Heart right ventricle (tissue), 16 donors: ENCODE results near the gene SMIM45.

Experiments
- ATAC-seq, 8 donors: fragments of 200-7000 bp; cut with Tn5 transposase; one replicate each; pipeline ENCODE4 v1.9.1; 2020; ENCODE audit warnings: mild to moderate bottlenecking in 8 of 8, moderate library complexity in 8 of 8, moderate number of reproducible peaks in 1 of 8
- DNase-seq, 2 donors: peaks; one replicate each; pipeline ENCODE4 v3.0.0-alpha.2; 2020
- H3K27ac ChIP-seq, 10 donors: fragments of 200-600 bp; sonication (generic) in 2 of 10; one replicate each; pipeline versions ENCODE4 v1.5.0 to v1.8.0; 2020 to 2022; ENCODE audit warnings: mild to moderate bottlenecking in 3 of 10
- H3K27me3 ChIP-seq, 7 donors: fragments of 200-600 bp; one replicate each; pipeline ENCODE4 v1.8.0; 2021 to 2022; ENCODE audit warnings: mild to moderate bottlenecking in 2 of 7
- H3K36me3 ChIP-seq, 9 donors: fragments of 200-600 bp; sonication (generic) in 1 of 9; one replicate each; pipeline versions ENCODE4 v1.5.0 to v1.8.0; 2020 to 2022; ENCODE audit warnings: mild to moderate bottlenecking in 2 of 9
- H3K4me1 ChIP-seq, 9 donors: fragments of 200-600 bp; sonication (generic) in 1 of 9; one replicate each; pipeline versions ENCODE4 v1.5.0 to v1.8.0; 2020 to 2022; ENCODE audit warnings: mild to moderate bottlenecking in 4 of 9
- H3K4me3 ChIP-seq, 10 donors: fragments of 200-600 bp; sonication (generic) in 2 of 10; one replicate each; pipeline versions ENCODE4 v1.5.0 to v1.8.0; 2020 to 2022; ENCODE audit warnings: mild to moderate bottlenecking in 7 of 10, moderate library complexity in 2 of 10
- H3K9me3 ChIP-seq, 11 donors: fragments of 200-600 bp in 10 of 11; sonication (generic) in 2 of 11; one replicate each; pipeline versions ENCODE4 v1.5.0 to v1.8.0; 2013 to 2022; ENCODE audit warnings: mild to moderate bottlenecking in 2 of 11, control low read depth in 1 of 11, moderate library complexity in 1 of 11
- CTCF ChIP-seq, 9 donors: fragments of 200-600 bp; sonication (generic) in 2 of 9; IDR thresholded peaks; one replicate each; pipeline versions ENCODE4 v1.5.0 to v1.8.0; 2021 to 2022; ENCODE audit warnings: antibody characterized with exemption in 9 of 9, mild to moderate bottlenecking in 5 of 9, moderate library complexity in 1 of 9
- WGBS, 2 donors: extraction: QIAGEN DNeasy Blood & Tissue Kit; methylation state at CpG; one replicate each; pipeline ENCODE4 v1.1.7; 2013; ENCODE audit warnings: inconsistent platforms in 1 of 2; 5-methylcytosine and 5-hydroxymethylcytosine counted together
- intact Hi-C, 10 donors: fragments of 100-400 bp; cut with DNase I; formaldehyde crosslinking; loops; one replicate each; pipeline versions ENCODE4 v1.11.1 to v1.14.2; 2022
- donor health status: Arrhythmogenic right ventricular cardiomyopathy.
- donor health status: ischemic (EF 13 %, LVEDD 7.1; RV severe dilation, severe dysfunction).
- donor health status: healthy with polysubstance abuse.
- donor health status: DM: no; HTN: yes; CAD: no.
- donor health status: DM: no; HTN: no; CAD: no.
- donor health status: ischemic (EF 25% LVEDD 6.9; RV normal size, moderate dysfunction).
- donor health status: ischemic (EF 25% LVEDD 5.7; RV mildly dilated, moderate dysfunction).
- donor health status: healthy.
- donor health status: DM: yes; HTN: yes; CAD: no.
- donor health status: Ischemic cardiomyopathy.
- donor health status: ischemic (EF 35%, LVEDD 5.7; RV mildly dilated, moderate dysfunction).
- donor health status: nonischemic (EF 11% LVEDD 7.7; RV severe dilation, severe dysfunction).
- donor health status: DM: yes; HTN: yes; CAD: no.
- donor health status: PGD.
- donor health status: ischemic (EF 29% LVEDD 5.4; RV normal size, mild dysfunction).
- donor health status: nonischemic (EF 23%, LVEDD 6.1; RV moderate dilation, normal function).

The SMIM45 gene

GRCh38 chr22:41951898-41952474, at the start of gene SMIM45:
Gene SMIM45 (plus strand): TSS chr22:41952150.
- H3K27ac ChIP-seq: no peak within 1 kb of the TSS
- peaks cover 0 to 15% (median 6%) of the 10 kb centered on the region in 7 donors for H3K27me3 ChIP-seq
- 43 to 51% methylated on average over 16 of the region's 16 CpGs for WGBS, 2 donors
- H3K36me3 ChIP-seq: no peaks in the 10 kb centered on the region
- DNase-seq (no peak), ATAC-seq (peak in 2 of 8 donors; percentile 16 to 42)
- H3K4me3 ChIP-seq: no peak within 1 kb of the TSS
- TF ChIP-seq CTCF (IDR thresholded peaks at IDR 0.05): no peak
- intact Hi-C loops: loop anchor here in 1 of 10 donors (5.0 kb wide), 1 partner anchor 265 kb away; no protein-coding TSS in a partner anchor
- H3K4me1 ChIP-seq: peaks cover 0 to 8% (median 0%) of the 10 kb centered on the region in 9 donors
- H3K9me3 ChIP-seq: no peaks in the 10 kb centered on the region

GRCh38 chr22:41902932-41903421, 49.0 kb upstream of the SMIM45 start:
- DNase-seq (peak; percentile 74 to 81), ATAC-seq (peak; percentile 38 to 81 (median 68))
- peak overlapping the region in 9 of 10 donors; percentile 9 to 77 (median 71) for H3K27ac ChIP-seq
- 67 to 68% methylated on average over 15 of the region's 15 CpGs for WGBS, 2 donors
- TF ChIP-seq CTCF (IDR thresholded peaks at IDR 0.05): no peak
- no peaks in the 10 kb centered on the region for H3K27me3 ChIP-seq
- peaks cover 0 to 45% (median 24%) of the 10 kb centered on the region in 9 donors for H3K4me1 ChIP-seq
- peaks cover 0 to 100% (median 47%) of the 10 kb centered on the region in 9 donors for H3K36me3 ChIP-seq
- no peaks in the 10 kb centered on the region for H3K9me3 ChIP-seq
- intact Hi-C loops: no loop called here
- no peak overlapping the region for H3K4me3 ChIP-seq

- Histone ChIP-seq H3K36me3 (peaks cover 0 to 82% (median 42%) of the 10 kb centered on the region in 9 donors), H3K4me3 (no peak overlapping the region), H3K27ac (peak overlapping the region in 1 of 10 donors; percentile 73), H3K9me3 (no peaks in the 10 kb centered on the region), H3K4me1 (peaks cover 0 to 44% (median 17%) of the 10 kb centered on the region in 9 donors), H3K27me3 (peaks cover 0 to 11% (median 0%) of the 10 kb centered on the region in 7 donors)
- DNase-seq (no peak), ATAC-seq (no peak)
- TF ChIP-seq CTCF (IDR thresholded peaks at IDR 0.05): no peak
- intact Hi-C loops: no loop called here
- 92 to 94% methylated on average over 24 of the region's 24 CpGs for WGBS, 2 donors
These were observed 47.2 kb upstream of the SMIM45 start for GRCh38 chr22:41904450-41905410.
